WTC11 (cell line): ENCODE results near the gene PCDH1. TPM values are rescaled to one million over a fixed set of nuclear protein-coding genes. Genes with fewer than 3 reads are reported as not detected.

Source experiments
- ARID4B ChIP-seq: sonication (generic); formaldehyde crosslinking; IDR thresholded peaks from 2 replicates; pipeline ENCODE4 v1.8.0; 2023; ENCODE audit warnings: missing genetic modification reagents, mild to moderate bottlenecking, borderline replicate concordance
- ATF1 ChIP-seq: sonication (generic); formaldehyde crosslinking; IDR thresholded peaks from 2 replicates; pipeline ENCODE4 v1.8.1; 2023; ENCODE audit warnings: mild to moderate bottlenecking, moderate library complexity, missing genetic modification reagents
- ATF3 ChIP-seq: sonication (generic); formaldehyde crosslinking; conservative IDR thresholded peaks from 2 replicates; pipeline ENCODE4 v1.8.1; 2022; ENCODE audit warnings: mild to moderate bottlenecking, missing genetic modification reagents
- CREB1 ChIP-seq: sonication (generic); formaldehyde crosslinking; IDR thresholded peaks from 2 replicates; pipeline ENCODE4 v1.8.0; 2023; ENCODE audit warnings: mild to moderate bottlenecking, missing genetic modification reagents
- ESRRA ChIP-seq: sonication (generic); formaldehyde crosslinking; IDR thresholded peaks from 2 replicates; pipeline ENCODE4 v1.8.1; 2022; ENCODE audit warnings: mild to moderate bottlenecking, missing genetic modification reagents, borderline replicate concordance
- FOXP4 ChIP-seq: sonication (generic); formaldehyde crosslinking; IDR thresholded peaks from 2 replicates; pipeline ENCODE4 v1.8.0; 2022; ENCODE audit warnings: mild to moderate bottlenecking, missing genetic modification reagents
- IRF2 ChIP-seq: sonication (generic); formaldehyde crosslinking; IDR thresholded peaks from 2 replicates; pipeline ENCODE4 v1.8.0; 2022; ENCODE audit warnings: low read depth, missing genetic modification reagents, borderline replicate concordance
- MAX ChIP-seq: sonication (generic); formaldehyde crosslinking; IDR thresholded peaks from 2 replicates; pipeline ENCODE4 v1.8.0; 2022; ENCODE audit warnings: mild to moderate bottlenecking, missing genetic modification reagents
- NFYB ChIP-seq: sonication (generic); formaldehyde crosslinking; conservative IDR thresholded peaks from 2 replicates; pipeline ENCODE4 v1.8.0; 2022; ENCODE audit warnings: low read depth, missing genetic modification reagents
- PRDM15 ChIP-seq: sonication (generic); formaldehyde crosslinking; IDR thresholded peaks from 2 replicates; pipeline ENCODE4 v1.8.0; 2022; ENCODE audit warnings: missing genetic modification reagents
- RELA ChIP-seq: sonication (generic); formaldehyde crosslinking; IDR thresholded peaks from 2 replicates; pipeline ENCODE4 v1.8.1; 2022; ENCODE audit warnings: missing genetic modification reagents, mild to moderate bottlenecking, borderline replicate concordance
- SMAD4 ChIP-seq: sonication (generic); formaldehyde crosslinking; IDR thresholded peaks from 2 replicates; pipeline ENCODE4 v1.8.0; 2022; ENCODE audit warnings: mild to moderate bottlenecking, missing genetic modification reagents
- SOX15 ChIP-seq: fragments of 250-450 bp; sonication (Bioruptor Pico); IDR thresholded peaks from 2 replicates; pipeline ENCODE4 v1.9.0; 2021; ENCODE audit warnings: mild to moderate bottlenecking
- USF1 ChIP-seq: sonication (generic); formaldehyde crosslinking; IDR thresholded peaks from 2 replicates; pipeline ENCODE4 v1.8.0; 2022; ENCODE audit warnings: mild to moderate bottlenecking, missing genetic modification reagents
- ZBTB43 ChIP-seq: sonication (generic); formaldehyde crosslinking; IDR thresholded peaks from 2 replicates; pipeline ENCODE4 v1.8.1; 2023; ENCODE audit warnings: mild to moderate bottlenecking, missing genetic modification reagents
- ZNF121 ChIP-seq: sonication (generic); formaldehyde crosslinking; IDR thresholded peaks from 2 replicates; pipeline ENCODE4 v1.8.0; 2023; ENCODE audit warnings: missing genetic modification reagents
- ZNF263 ChIP-seq: sonication (generic); formaldehyde crosslinking; IDR thresholded peaks from 2 replicates; pipeline ENCODE4 v1.8.1; 2022; ENCODE audit warnings: low read depth, mild to moderate bottlenecking, moderate library complexity, missing genetic modification reagents
- ZNF281 ChIP-seq: sonication (generic); formaldehyde crosslinking; IDR thresholded peaks from 2 replicates; pipeline ENCODE4 v1.8.0; 2023; ENCODE audit warnings: mild to moderate bottlenecking, missing genetic modification reagents
- ZNF512 ChIP-seq: sonication (generic); formaldehyde crosslinking; IDR thresholded peaks from 2 replicates; pipeline ENCODE4 v1.8.1; 2022; ENCODE audit warnings: missing genetic modification reagents, borderline replicate concordance
- ZNF671 ChIP-seq: fragments of 250-450 bp; sonication (Bioruptor Pico); IDR thresholded peaks from 2 replicates; pipeline ENCODE4 v1.8.0; 2021; ENCODE audit warnings: mild to moderate bottlenecking
- total RNA-seq: library from RNA; stranded (reverse); gene quantifications from 3 replicates; pipeline ENCODE4 v1.2.3, GENCODE V29; 2021

Gene PCDH1
- total RNA-seq, 1 experiment from 2014 or later, result 105 TPM

GRCh38 chr5:141883184-141883891 is 5.1 kb upstream of the PCDH1 start (continued):
- TF ChIP-seq PRDM15 (CRISPR knock-in tag), result no peak
- TF ChIP-seq MAX (CRISPR knock-in tag), result peak; percentile 61; the same call in 1 of the 2 replicates
- no peak for TF ChIP-seq ATF1 (CRISPR knock-in tag)
- peak; percentile 58; the same call in 1 of the 2 replicates for TF ChIP-seq ZNF121 (CRISPR knock-in tag)
- 0 out of 2 replicates have a peak, but pooled peaks have one; percentile 50 for TF ChIP-seq RELA (CRISPR knock-in tag)
- TF ChIP-seq FOXP4, result peak; percentile 83; the same call in 1 of the 2 replicates
- TF ChIP-seq CREB1 (CRISPR knock-in tag), result no peak
- 0 out of 2 replicates have a peak, but pooled peaks have one; percentile 25 for TF ChIP-seq NFYB (CRISPR knock-in tag)
- TF ChIP-seq SOX15 (CRISPR knock-in tag), result no peak
- no peak for TF ChIP-seq ZNF671 (CRISPR knock-in tag)
- TF ChIP-seq ZBTB43 (CRISPR knock-in tag), result no peak
- TF ChIP-seq ATF3, result no peak
- TF ChIP-seq ZNF512, result no peak
- 0 out of 2 replicates have a peak, but pooled peaks have one; percentile 71 for TF ChIP-seq ARID4B (CRISPR knock-in tag)
- peak; percentile 57; the same call in 1 of the 2 replicates for TF ChIP-seq USF1 (CRISPR knock-in tag)
- TF ChIP-seq ESRRA (CRISPR knock-in tag), result 0 out of 2 replicates have a peak, but pooled peaks have one; percentile 41
- TF ChIP-seq IRF2, result no peak
- TF ChIP-seq ZNF281 (CRISPR knock-in tag), result peak; percentile 63; the same call in 1 of the 2 replicates
- TF ChIP-seq SMAD4 (CRISPR knock-in tag), result peak; percentile 68; the same call in 1 of the 2 replicates
- TF ChIP-seq ZNF263 (CRISPR knock-in tag), result no peak
